Endothelial cell of hepatic sinusoid (primary cell): ENCODE measurements around the gene LMO2.

Experiments
- in situ Hi-C: cut with HindIII; loops from 2 replicates; pipeline ENCODE4 v1.10.0; 2017; ENCODE audit warnings: low sequenced_read_pairs

Gene LMO2

DNA sequence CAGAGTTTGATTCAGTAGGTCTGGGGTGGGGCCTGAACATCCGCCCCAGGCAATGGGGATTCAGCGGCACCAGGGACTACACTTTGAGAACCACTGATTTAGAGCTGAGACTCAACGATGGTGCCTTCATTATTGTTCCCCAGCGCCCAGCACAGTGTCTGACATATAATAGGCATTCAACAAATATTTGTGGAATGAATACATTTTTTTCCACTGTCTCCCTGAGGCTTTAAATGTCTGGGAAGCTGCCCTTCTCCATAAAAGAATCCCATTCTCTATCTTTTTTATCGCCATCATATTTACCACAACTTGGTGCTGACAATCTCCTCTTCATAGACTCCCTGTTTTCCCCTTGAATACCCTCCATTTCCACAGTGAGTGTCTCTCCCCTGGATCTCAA is 23.6 kb upstream of the LMO2 start:
- in situ Hi-C loops: no loop called here

DNA sequence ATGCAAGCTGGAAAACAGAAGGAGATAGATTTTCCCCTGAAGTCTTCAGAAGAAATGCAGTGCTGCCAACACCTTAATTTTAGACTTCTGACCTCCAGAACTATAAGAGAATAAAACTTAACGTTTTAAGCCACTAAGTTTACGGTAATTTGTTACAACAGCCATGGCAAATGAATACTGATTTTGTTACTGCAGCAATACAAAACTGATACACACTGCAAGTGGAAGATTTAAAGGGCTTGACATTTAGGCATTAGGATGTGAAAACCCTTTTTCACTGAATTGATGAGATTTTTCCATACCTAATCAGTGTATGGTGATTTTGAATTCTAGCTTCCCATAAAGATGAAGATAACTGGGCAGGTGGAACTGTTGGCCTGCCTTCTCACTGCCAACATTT is 22.1 kb upstream of the LMO2 start:
- in situ Hi-C loops: loop anchor here (5.0 kb wide), 1 partner anchor 53 kb away; no protein-coding TSS in a partner anchor

DNA sequence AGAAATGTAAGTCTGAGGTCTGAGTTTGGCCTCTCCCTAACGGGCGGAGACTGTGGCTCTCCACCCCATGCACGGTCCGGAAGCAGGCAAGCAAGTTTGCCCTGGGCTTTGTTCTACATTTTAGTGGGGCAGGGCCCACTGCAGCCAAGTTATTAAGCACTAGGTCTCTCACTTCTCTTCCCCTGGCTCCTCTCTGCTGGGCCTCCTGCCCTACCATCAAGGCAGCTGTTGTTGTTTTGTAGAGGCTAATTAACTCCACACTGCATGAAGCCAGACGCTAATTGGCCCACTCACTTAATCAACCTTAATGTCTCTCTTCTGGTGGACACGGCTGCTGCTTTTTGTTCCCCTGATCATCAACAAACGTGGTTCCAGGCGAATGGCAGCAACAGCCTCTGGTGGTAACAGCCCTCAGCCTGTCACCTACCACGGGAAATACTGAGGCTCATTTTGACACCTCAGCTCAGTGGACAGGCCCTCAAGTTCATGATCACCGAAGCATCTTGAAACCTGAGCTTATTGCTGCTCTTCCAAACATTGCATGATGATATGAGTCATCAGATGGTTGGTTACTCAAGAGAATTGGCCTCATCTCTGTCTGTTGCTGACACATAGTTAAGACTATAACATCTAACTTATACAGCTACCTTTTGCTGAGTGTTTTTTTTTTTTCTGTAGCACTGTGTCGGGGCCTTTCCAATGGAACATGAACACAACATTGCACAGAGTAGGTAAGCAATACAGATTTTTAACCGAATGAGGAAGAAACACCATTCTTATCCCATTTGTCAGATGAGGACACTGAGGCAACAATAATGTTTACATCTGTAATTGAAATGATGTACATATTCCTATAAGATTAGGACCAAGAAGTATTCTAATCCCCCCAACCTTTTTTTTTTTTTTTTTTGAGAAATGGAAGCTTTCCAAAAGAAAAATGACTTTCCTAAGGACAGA is 20.8 kb upstream of the LMO2 start:
- in situ Hi-C loops: loop anchor here (5.0 kb wide), 1 partner anchor 55 kb away; no protein-coding TSS in a partner anchor

DNA sequence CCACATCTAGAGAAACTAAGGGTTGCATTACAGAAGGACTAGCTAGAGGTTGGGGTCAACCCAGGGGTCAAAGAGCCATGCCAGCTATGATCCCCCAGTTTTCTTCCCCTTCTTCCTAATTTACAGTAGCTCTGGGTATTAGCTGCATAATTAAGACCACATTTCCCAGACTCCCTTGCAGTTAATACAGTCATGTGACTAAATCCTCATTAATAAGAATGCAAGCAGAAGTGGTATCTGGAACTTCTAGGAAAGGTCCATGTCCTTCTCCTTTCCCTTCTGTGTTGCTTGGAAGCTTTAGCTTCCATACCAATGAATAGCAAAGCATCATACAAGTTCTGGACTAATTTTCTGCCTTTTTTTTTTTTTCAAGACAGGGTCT is 19.1 kb upstream of the LMO2 start:
- in situ Hi-C loops: loop anchor here (5.0 kb wide), 1 partner anchor 56 kb away; no protein-coding TSS in a partner anchor

DNA sequence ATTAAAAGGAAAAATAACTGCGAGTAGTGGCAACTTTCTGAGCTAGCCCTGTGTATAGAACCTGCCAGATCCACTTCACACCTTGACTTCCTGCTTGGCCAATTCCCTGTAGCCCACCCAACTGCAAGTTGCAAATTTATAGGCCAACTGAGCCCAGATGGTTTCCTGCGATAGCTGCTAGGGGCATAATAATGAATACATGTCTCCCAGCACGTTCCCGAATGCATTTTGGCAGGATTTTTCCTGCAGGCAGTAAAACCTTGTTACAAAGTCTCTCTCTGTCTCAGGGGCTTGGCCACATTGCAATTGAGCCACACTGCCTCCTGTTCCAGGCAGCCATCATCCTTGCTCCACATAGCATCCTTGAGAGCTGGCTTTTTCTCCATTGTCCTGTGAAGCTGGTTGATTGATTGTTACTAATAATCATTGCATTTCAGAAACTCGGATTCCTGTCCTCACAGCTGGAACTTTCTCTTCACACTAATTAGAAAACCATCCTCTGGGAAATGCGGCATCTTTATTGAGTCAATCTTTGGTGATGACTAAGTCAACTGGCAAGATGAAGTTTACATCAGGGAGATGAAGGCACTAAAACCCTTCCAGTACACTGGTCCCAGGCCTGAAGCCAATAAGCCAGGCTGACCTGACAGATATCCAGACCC is 18.6 kb upstream of the LMO2 start:
- in situ Hi-C loops: loop anchor here (5.0 kb wide), 1 partner anchor 57 kb away; no protein-coding TSS in a partner anchor

DNA sequence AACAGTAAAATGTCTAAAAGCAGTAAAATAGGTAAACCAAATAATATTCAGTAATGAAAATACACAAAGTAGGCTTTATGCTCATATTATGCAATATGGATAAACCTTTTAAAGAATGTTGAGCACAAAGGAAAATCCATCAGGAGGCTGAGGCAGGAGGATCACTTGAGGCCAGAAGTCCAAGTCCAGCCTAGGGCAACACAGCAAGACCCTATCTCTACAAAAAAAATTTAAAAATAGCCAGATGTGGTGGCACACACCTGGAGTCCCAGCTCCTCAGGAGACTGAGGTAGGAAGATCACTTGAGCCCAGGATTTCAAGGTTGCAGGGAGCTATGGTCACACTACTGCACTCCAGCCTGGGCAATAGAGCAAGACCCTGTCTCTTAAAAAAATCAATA is 17.7 kb upstream of the LMO2 start:
- in situ Hi-C loops: no loop called here

DNA sequence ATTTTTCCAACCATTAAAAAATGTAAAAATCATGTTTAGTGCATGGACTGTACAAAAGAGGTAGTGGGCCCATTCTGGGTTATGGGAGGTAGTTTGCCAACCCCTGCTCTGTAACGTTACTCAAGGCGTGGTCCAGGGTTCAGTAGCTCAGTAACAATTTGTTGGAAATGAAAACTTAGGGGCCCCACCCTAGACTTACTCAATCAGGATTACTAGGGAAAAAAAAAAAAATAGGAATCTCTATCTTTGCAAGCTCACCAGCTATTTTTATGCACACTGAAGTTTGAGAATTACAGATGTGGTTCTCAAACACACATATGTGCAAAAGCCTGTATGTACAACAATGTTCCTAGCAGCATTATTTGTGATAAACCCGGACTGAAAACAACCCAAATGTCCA is 17.3 kb upstream of the LMO2 start:
- in situ Hi-C loops: no loop called here

DNA sequence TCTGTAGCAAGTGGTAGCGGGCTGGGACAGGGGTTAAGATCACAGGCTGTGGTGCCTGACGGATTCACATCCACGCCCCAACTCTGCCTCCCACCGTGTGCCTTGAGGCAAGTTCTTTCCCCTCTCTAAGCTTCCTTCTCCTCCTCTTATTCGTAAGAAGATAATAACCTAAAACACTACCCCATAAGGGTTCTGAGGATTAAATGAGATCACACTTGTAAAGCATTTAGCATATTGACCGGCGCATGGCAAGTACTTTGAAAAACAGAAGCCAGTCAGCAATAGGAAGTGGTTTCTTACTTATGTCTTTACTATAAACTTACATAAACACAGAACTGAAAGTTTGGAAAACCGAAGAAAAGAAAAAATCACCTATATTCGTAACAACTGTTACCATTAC is 15.5 kb upstream of the LMO2 start:
- in situ Hi-C loops: no loop called here

DNA sequence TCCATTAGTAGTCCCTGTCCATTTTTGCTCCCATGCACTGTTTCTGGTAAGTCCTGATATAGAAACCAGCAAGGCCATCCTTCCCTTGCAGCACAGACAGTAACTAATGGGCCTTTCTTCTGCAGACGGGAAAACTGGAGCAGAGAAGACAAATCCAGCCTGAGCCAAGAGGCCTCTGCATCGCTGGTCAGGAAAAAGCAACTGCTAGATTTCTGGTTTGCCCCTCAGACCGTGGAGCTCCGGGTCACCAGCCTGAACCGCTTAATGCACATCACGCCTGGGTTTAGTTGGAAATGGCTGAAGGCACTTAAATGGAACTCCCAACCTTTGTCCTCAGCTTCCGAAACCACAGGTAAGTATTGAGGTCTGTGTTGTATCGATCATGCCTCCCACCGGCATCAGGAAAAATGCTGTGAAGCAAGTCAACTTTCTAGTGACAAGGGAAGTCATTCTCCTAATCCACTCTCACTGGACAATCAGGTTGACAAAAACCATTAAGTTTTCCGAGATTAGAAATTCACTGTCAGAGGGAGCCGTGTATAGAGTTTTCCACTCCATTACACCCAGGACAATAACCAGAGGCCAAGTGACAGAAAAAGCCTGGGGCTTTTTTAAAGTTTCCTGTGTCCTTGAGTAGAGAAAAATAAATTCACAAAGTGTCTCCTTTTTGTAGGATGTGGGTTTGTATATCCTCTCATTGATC is 14.8 kb upstream of the LMO2 start:
- in situ Hi-C loops: no loop called here

DNA sequence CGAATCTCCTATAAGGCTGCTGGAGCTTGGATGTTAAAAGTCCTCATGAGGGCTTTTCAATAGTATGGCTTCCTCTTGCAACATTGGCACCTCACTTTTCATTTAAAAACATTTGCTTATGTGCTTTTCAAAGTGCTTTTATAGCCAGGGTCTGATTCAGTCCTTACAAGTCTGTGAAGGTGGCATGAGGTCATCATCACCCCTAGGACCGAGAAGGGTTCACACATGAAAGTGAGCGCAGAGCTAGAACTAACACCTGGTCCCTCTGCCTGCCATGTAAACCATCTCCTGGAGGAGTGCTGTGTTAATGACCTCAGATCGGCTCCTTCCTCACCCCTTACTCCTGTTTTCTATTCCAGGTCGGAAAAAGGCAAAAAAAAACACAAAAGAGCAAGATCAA is 12.2 kb upstream of the LMO2 start:
- in situ Hi-C loops: no loop called here

DNA sequence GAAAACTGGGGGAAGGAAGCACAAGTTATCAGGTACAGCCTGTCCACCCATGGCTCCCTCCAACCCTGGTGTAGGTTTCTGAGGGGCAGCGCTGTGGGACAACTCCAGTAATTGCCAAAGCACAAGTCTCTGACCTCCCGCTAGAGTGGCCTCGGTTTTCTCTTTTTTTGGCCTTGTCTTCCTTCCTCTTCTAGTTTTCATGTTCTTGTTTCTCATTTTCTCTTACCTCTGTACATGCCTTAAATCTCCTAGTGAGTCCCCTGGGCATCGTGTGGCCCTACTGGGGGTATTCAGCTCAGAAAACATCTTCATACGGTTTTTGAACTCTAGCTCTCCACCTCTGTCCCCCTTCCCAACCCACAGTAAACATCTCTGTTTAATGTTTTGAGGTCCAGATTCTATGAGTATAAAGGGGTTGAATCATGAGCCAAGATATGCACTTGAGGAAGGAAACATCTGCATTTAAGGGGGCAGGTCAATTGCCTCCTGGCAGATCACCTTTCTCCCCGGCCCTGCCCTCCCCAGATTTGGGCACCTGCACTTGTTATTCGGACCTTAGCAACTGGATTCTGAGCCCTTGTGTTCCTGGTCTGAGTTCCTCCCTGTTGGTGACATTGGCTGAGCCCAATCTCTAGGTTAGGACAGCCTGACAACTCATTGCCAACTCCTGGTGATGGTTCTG is 8.4 kb upstream of the LMO2 start:
- in situ Hi-C loops: no loop called here

DNA sequence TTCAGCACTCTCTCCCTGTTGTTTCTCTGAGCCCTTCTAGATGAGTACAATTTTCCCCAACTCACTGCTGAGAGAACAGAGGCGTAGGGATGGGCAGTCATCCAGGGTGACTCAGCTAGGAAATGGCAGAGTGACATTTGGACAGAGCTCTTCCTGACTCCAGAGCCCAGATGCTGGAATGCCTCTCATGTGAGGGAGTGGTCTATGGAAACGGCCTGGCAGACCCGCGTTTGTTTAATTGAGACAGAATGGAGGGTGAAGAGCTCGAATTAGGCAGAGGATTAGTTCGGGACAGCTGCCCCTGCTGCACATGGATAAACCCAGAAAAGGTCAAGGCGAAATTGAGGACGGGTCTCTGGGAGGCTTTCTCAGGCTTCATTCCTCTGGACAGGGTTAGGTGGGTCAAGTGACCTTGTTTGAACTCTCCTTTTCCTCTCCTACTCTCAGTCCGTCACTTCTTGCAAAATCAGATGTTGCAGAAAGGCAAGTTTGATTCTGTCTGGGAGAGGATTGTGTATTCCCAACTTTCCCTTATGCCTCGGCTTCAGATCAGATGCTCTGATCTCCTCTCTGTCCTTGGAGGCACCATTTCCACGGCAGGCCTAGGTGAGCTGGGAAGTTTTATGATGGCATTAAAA is 7.6 kb upstream of the LMO2 start:
- in situ Hi-C loops: no loop called here

DNA sequence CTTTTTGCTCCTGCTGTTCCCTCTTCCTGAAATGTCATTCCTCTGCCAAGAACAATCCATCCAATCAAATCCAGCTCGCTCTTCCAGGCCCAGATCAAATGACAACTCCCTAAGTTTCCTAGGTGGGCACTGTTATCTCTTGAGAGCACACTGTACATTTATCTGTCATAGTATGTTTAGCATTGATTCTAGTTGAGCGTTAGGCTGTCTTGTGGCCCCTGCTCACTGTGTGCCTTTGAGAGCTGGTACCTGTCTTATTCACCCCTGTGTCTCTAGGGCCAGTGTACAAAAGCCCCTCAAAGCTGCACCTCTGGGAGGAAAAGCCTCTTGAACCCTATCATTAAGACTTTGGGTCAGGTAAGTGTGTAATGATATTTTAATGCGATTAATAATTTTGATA is 7.1 kb upstream of the LMO2 start:
- in situ Hi-C loops: no loop called here

DNA sequence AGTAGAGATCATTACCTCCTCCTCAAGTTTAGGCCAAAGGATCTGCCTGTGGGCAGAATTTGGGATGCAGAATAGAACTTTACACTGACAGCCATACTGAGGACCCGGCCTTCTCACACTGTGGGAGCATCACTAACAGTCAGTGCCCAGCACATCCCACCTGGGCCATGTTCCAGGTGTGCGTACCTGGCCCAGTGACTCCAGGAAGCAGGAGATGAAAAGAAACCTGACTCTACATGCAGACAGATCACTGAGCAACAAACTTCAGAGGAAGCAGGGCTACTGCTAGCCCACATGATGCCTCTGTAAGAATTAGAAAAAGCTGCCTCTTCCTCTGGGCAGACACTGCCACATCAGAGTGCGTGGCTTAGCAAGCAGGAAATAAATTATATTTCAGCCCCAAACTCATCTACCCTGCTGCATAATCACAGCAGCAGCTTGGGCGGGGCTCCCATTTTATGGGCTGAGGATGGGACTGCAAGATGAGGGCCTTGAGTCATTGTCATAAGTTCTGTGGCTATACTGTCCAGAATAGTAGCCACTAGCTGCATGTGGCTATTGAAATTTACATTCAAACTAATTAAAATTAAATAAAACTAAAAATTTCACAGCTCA is 6.0 kb upstream of the LMO2 start:
- in situ Hi-C loops: no loop called here

DNA sequence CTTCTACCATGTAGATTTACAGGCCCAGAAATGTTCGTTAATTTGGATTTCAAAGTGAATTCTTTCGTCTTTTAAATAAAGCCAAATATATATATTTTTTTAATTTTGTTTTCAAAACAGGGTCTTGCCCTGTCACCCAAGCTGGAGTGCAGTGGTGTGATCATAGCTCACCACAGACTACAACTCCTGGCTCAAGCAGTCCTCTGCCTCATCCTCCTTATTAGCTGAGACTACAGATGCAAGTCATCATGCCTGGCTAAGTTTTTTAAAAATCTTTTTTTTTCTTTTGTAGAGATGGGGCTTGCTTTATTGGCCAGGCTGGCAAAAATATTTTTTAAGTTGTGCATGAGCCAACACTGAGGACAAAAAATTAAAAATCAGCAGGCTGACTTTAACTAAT is 5.0 kb upstream of the LMO2 start:
- in situ Hi-C loops: no loop called here

DNA sequence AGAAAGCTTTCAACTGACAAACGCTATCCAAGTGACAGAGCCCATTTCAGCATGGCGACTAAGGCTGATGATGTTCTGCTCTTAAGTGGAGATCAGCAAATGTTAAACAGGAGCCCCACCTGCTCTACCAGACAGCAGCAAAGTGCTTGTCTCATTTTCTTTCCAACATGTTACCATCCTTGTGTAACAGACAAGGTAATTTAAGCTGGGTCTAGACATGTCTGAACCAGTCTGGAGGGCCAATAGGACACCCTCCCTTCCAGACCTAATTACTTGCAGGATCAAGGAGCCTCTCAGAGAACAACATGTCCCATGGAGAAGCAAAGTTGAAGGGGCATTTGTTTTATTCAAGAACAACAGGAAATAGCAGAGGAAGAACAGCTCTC is 3.9 kb upstream of the LMO2 start:
- in situ Hi-C loops: no loop called here

DNA sequence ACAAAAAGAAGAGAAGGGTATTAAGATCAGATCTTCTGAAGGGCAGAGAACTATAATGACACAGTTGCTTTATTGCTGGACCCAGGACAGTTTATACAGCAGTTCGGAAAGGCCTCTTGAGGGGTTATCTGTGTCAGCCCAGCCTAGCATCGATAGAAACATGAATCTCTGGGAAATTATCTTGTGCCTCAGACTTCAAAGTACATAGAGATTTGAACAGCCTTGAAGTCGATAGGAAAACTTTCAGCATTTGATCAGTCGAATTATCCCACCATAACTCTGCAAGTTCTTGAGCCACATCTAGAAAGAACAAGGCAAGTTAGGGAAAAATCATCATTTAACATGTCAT is 2.5 kb upstream of the LMO2 start:
- in situ Hi-C loops: no loop called here

DNA sequence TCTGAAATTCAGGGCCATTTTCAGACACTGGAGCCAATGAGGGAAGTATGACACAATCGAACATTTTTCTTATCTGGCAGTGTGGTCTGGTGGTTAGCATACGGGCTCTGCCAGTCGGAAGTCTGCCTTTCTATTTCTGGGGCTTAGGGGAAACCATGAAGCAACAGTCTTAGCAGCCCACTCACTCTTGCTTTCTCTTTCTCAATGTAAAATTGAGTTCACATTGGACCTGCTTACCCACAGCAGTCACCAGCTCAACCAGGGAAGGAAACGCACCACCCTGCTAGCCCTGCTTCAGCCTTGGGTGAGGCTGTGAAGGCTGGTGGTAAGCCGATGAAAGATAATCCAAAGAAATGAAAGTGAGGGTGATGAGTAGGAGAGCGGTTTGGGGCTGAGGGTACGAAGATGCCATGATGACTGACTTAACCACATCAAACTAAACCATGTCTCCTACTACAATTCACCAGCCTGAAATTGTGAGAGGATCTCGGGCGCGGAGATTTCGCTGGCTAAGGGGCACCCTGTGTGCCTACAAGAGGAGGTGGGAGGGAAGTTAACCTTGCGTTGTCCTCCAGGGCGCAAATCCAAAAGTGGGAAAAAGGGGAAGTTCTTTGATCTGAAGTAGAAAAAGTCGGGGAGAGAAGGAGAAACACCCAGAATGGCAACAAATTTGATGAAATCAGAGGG is 2.0 kb upstream of the LMO2 start:
- in situ Hi-C loops: no loop called here

DNA sequence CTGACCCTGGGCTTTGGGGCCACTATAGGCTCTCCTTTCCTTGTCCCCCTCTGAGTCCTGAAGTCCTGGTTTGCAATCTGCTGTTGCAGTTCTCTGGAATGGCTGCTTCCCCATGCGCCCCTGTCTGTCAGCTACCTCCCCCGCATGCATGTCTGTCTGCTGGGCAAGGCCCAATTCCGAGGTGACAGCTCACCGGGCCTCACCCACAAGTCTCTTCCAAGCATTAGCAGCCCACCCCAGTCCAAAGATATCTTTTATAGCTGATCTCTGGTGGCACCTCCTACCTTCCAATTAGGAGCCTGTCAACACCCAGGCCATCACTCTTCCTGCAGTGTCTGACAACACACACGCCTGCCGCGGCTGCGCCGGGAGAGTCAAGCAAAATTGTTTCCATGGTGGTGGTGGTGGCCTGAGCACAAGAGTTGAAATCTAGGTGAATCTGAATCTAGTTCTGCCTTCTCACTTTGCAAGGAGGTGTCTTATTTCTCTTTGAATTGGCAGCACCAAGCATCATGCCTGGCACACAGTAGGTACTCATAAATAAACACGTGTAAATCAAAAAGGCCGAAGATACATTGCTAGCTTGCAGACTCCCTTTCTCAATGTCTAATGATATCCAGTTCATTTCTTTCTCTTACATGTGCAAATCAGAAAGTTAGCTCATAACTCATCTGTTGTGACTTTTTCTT is 1.2 kb upstream of the LMO2 start:
- in situ Hi-C loops: no loop called here
